ENCODE results near the gene STYK1.
"Not testable (repeated sequence)": the region's sequence is repeated elsewhere in the genome, so short reads cannot be mapped to it uniquely, and the experiment has no call there.

The STYK1 gene

GRCh38 chr12:10688042-10688441 lies 14.2 kb upstream of the STYK1 start:
- DNase-seq: no peak

- no peak for DNase-seq
Observed at GRCh38 chr12:10672231-10672868, 1.5 kb downstream of the STYK1 start.

GRCh38 chr12:10669533-10669932 lies 4.3 kb downstream of the STYK1 start:
- DNase-seq: no peak

GRCh38 chr12:10668526-10668925 lies 5.3 kb downstream of the STYK1 start:
- DNase-seq: no peak

- DNase-seq: no peak
Observed at GRCh38 chr12:10667581-10667980, 6.3 kb downstream of the STYK1 start.

GRCh38 chr12:10664499-10664898 lies 9.4 kb downstream of the STYK1 start:
- DNase-seq: no peak

GRCh38 chr12:10663869-10664268 lies 10.0 kb downstream of the STYK1 start:
- DNase-seq: no peak

GRCh38 chr12:10661338-10661737 lies 12.5 kb downstream of the STYK1 start:
- DNase-seq: no peak

GRCh38 chr12:10654003-10654402 lies 19.8 kb downstream of the STYK1 start:
- no peak for DNase-seq

- DNase-seq: no peak
Observed at GRCh38 chr12:10652192-10652591, 21.7 kb downstream of the STYK1 start.

- DNase-seq: not testable (repeated sequence)
Observed at GRCh38 chr12:10646576-10646975, 27.3 kb downstream of the STYK1 start.

GRCh38 chr12:10645910-10646309 lies 27.9 kb downstream of the STYK1 start:
- DNase-seq: no peak

- DNase-seq: no peak
Observed at GRCh38 chr12:10641735-10642500, 31.9 kb downstream of the STYK1 start.

- DNase-seq: no peak
Observed at GRCh38 chr12:10638728-10639127, 35.1 kb downstream of the STYK1 start.

GRCh38 chr12:10636611-10637010 lies 37.2 kb downstream of the STYK1 start:
- no peak for DNase-seq

GRCh38 chr12:10636124-10636523 lies 37.7 kb downstream of the STYK1 start:
- DNase-seq: no peak

GRCh38 chr12:10635306-10635705 lies 38.5 kb downstream of the STYK1 start:
- DNase-seq: no peak

GRCh38 chr12:10634427-10634826 lies 39.4 kb downstream of the STYK1 start:
- no peak for DNase-seq

- DNase-seq: no peak
Observed at GRCh38 chr12:10633541-10633940, 40.3 kb downstream of the STYK1 start.

GRCh38 chr12:10632226-10632625 lies 41.6 kb downstream of the STYK1 start:
- no peak for DNase-seq

GRCh38 chr12:10624605-10625004 lies 49.2 kb downstream of the STYK1 start:
- no peak for DNase-seq

- DNase-seq: no peak
Observed at GRCh38 chr12:10623131-10623530, 50.7 kb downstream of the STYK1 start.

GRCh38 chr12:10621278-10621677 lies 52.6 kb downstream of the STYK1 start:
- no peak for DNase-seq

GRCh38 chr12:10620078-10620779 lies 53.6 kb downstream of the STYK1 start:
- DNase-seq: no peak

Data from activated CD8-positive, alpha-beta memory T cell treated with anti-CD3 and anti-CD28 coated beads for 24 hours (primary cell).